HG03432 (cell line): Measurements from ENCODE around the gene ARGLU1.
"Not testable (repeated sequence)": the region's sequence is repeated elsewhere in the genome, so short reads cannot be mapped to it uniquely, and the experiment has no call there.

Experiments used
- ATAC-seq: cut with Tn5 transposase; IDR thresholded peaks from one replicate; pipeline ENCODE4 v1.9.1; 2021; ENCODE audit warnings: mild to moderate bottlenecking, moderate library complexity; ENCODE audit not compliant: unreplicated experiment

ARGLU1 gene, protein sequence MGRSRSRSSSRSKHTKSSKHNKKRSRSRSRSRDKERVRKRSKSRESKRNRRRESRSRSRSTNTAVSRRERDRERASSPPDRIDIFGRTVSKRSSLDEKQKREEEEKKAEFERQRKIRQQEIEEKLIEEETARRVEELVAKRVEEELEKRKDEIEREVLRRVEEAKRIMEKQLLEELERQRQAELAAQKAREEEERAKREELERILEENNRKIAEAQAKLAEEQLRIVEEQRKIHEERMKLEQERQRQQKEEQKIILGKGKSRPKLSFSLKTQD

GRCh38 chr13:106567474-106568298 is at the start of gene ARGLU1:
TSS of gene ARGLU1 (minus strand) at chr13:106568137. CDS start at chr13:106567919, 218 bp downstream.
- peak; percentile 85 for ATAC-seq

DNA sequence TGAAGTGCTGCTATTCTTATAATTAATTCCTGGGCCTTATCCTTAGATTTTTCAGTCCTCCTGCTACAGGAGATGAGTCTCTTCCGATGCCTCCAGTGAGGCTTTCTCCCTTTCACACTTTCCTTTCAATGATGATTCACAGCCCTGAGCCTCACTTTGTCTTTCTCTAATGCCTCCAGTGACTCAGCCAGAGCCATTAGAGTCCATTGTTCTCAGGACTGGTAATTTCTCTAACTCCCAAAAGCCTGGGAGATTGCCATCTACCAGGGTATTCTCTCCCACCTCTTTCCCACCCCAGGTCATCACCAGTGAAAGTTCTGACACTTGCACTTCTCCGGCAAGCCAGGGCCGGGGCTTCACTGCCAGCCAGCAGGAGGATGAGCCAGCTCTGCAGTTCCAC is 49.6 kb upstream of the ARGLU1 start:
- no peak for ATAC-seq

- no peak for ATAC-seq
Observed at GRCh38 chr13:106616729-106617128, 48.8 kb upstream of the ARGLU1 start.

GRCh38 chr13:106614874-106615273 is 46.9 kb upstream of the ARGLU1 start:
- ATAC-seq, result no peak

DNA sequence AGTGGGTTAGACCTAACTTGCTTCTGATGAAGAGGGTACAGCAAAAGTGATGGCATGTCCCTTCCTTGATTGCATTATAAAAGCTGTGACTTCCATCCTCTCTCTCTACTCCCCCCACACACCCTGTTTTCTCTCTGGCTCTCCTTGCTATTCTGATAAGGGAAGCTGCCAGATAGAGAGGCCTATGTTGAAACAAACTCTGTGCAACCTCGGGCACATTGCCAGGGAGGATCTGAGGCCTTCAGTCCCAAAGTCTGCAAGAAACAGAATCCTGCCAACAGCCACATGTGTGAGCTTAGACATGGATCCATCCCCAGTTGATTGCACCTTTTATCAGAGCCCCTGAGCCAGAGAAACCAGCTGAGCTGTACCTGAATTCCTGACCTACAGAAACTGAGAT is 44.8 kb upstream of the ARGLU1 start:
- ATAC-seq, result no peak

GRCh38 chr13:106610486-106610885 is 42.5 kb upstream of the ARGLU1 start:
- ATAC-seq, result no peak

DNA sequence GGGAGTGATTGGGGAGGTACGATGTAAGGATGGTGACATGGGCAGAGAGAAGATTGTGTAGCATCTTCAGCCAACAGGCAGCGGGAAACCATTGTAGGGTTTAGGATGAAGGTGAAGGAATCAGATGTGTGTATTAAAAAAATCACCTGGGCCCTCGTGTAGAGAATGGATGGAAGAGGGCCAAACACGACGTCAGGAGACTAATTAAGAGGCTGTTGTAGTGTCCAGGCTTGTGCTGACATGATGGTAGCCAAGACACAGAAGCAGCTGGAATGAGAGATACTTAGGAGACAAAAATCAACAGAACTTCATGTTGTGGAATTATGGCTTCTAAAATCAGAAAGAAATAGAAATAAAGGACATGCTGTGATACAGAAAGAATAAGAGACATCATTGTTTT is 41.2 kb upstream of the ARGLU1 start:
- ATAC-seq, result no peak

GRCh38 chr13:106603546-106603945 is 35.6 kb upstream of the ARGLU1 start:
- no peak for ATAC-seq

DNA sequence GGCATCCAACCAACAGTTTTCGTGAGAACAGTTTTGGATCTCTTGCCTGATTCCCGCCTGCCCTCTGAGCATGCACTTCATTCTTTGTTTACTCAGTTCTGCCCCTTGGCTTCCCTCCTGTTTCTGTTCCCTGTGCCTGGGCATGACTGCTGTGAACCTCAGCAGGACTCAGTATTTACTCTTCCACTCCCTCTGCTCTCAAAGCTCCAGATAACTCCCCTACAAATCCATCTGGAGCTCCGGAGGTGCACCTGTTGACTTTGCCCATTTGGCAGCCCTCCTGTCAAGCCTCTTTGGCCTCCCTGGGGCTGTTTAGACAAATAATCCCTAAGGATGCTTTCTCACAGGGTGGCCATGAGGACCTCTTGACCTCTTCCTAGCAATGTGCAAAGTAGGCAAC is 34.2 kb upstream of the ARGLU1 start:
- no peak for ATAC-seq

DNA sequence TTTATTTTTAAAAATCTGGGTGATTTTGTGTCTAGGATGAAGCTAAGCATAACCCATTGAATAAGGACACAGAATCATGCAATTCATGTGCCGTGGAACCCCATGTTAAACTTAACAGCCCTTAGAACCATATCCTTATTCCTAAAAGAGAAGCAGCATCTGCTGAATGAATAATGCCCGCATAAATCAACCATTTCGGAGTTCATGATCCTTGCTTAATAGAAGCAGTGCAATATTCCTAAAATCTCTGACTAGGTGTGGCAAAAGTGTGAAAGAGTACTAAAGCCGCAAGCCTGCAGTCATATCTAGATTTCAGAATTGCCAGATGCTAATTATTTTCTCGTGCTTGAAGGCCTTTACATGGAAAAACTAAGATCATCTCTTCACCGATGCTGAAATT is 33.6 kb upstream of the ARGLU1 start:
- no peak for ATAC-seq

DNA sequence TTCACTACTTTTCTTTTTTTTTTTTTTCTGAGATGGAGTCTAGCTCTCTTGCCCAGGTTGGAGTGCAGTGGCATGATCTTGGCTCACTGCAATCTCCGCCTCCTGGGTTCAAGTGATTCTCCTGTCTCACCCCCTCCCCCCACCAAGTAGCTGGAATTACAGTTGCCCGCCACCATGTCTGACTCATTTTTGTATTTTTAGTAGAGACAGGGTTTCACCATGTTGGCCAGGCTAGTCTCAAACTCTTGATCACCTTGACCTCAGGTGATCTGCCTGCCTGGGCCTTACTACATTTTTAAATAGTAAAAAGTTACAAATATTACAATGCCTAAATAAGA is 32.8 kb upstream of the ARGLU1 start:
- not testable (repeated sequence) for ATAC-seq

GRCh38 chr13:106599875-106600797 is 32.2 kb upstream of the ARGLU1 start:
- no peak for ATAC-seq

DNA sequence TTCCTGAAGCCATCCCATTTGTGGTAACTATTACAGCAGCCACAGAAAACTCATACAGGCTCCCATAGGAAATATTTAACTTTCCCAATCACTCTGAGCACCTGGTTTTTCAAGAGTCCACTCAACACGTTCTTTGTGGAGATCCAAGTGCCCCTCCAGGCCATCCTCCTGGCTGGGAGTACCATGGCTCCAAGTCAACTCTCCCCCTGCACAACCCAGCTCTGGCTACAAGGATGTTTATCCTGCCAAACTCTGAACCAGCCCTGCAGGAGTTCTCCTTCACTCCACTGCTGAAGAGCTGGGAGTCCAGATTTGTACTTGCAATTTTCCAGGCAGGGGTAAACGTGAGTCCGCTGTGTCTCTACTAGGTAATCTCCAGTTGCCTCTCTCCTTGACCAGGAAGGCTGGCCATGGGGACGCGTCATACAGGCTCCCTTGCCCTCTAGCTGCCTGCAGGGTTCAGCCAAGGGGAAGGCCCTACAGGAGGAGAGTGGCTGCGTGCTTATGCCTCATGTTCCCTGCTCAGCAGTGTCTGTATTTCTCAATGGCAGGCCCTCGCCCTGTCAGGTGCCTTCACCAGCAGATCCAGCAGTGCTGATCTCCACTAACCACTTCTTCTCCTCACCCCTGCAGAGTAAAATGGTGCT is 29.9 kb upstream of the ARGLU1 start:
- ATAC-seq, result no peak

GRCh38 chr13:106597186-106597585 is 29.2 kb upstream of the ARGLU1 start:
- ATAC-seq, result no peak

GRCh38 chr13:106596275-106596937 is 28.5 kb upstream of the ARGLU1 start:
- no peak for ATAC-seq

DNA sequence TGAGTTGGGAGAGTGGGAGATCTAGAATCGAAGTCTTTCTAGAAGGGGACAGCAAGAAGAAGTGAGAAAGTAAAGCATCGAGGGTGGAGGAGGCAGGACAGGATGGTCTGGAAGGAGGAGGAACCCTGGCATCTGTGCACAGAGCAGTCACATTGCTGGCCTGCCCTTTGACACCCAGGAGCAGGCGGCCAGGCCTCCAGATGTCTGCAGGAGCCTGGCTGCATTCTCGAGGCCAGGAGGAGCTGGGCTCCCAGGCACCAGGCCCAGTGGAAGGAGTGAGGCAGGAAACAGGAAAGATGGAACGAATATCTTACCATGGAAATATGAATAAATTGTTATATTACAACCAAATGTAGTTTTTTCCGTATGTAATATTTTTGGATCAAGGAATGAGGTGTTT is 27.7 kb upstream of the ARGLU1 start:
- no peak for ATAC-seq

DNA sequence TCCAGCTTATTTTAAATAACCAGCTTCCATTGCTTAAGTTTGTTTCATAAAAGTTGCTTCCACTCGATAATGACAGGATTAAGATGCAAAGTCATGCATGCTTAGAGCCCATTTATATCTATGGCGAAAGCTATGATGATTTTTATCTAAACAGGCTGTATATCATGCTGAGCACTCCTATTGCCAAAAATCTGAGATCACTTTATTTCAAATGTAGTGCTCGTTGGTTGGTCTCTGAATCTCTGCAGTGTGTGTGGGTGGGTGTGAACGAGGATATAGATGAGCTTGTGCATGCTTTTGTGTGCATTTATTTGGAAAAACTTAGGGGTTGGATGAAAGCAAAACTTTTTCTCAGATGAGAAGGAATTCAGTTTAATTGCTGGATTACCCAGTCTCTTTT is 27.0 kb upstream of the ARGLU1 start:
- no peak for ATAC-seq

GRCh38 chr13:106593132-106593531 is 25.2 kb upstream of the ARGLU1 start:
- no peak for ATAC-seq

DNA sequence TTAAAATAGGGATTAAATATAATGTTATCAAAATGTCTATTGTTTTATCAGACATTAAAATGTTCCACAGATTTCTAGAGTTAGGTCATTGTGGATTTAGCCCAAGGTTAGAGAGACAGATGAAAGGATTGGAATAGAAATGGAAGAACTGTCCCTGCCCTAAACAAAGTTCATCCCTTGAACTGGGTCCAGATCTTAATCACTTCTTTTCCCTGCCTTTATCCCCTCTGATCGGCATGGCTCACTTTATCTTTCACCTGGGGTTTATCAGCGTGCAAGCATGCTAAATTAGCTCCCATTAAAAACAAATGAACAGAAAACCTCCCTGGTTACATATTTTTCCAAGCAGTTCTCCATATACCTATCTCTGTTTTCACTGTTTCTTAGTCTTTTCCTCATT is 23.4 kb upstream of the ARGLU1 start:
- no peak for ATAC-seq

GRCh38 chr13:106589716-106590115 is 21.8 kb upstream of the ARGLU1 start:
- no peak for ATAC-seq
